ENCODE results near the gene SLC6A8.
"Not testable (repeated sequence)": the region's sequence is repeated elsewhere in the genome, so short reads cannot be mapped to it uniquely, and the experiment has no call there.

The SLC6A8 gene

GRCh38 chrX:153693216-153694086, 5.7 kb downstream of the SLC6A8 start:
- no peak overlapping the region for H3K4me3 ChIP-seq (ENCODE audit: low read length)
- no peak for DNase-seq (ENCODE audit: low read depth)
- TF ChIP-seq, protein P1, sequence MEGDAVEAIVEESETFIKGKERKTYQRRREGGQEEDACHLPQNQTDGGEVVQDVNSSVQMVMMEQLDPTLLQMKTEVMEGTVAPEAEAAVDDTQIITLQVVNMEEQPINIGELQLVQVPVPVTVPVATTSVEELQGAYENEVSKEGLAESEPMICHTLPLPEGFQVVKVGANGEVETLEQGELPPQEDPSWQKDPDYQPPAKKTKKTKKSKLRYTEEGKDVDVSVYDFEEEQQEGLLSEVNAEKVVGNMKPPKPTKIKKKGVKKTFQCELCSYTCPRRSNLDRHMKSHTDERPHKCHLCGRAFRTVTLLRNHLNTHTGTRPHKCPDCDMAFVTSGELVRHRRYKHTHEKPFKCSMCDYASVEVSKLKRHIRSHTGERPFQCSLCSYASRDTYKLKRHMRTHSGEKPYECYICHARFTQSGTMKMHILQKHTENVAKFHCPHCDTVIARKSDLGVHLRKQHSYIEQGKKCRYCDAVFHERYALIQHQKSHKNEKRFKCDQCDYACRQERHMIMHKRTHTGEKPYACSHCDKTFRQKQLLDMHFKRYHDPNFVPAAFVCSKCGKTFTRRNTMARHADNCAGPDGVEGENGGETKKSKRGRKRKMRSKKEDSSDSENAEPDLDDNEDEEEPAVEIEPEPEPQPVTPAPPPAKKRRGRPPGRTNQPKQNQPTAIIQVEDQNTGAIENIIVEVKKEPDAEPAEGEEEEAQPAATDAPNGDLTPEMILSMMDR (conservative IDR thresholded peaks at IDR 0.05; ENCODE audit: low read length) = no peak

- not testable (repeated sequence) for H3K4me3 ChIP-seq (ENCODE audit: low read length); DNase-seq (ENCODE audit: low read depth)
Measured at GRCh38 chrX:153694256-153694655, 6.5 kb downstream of the SLC6A8 start.

DNA sequence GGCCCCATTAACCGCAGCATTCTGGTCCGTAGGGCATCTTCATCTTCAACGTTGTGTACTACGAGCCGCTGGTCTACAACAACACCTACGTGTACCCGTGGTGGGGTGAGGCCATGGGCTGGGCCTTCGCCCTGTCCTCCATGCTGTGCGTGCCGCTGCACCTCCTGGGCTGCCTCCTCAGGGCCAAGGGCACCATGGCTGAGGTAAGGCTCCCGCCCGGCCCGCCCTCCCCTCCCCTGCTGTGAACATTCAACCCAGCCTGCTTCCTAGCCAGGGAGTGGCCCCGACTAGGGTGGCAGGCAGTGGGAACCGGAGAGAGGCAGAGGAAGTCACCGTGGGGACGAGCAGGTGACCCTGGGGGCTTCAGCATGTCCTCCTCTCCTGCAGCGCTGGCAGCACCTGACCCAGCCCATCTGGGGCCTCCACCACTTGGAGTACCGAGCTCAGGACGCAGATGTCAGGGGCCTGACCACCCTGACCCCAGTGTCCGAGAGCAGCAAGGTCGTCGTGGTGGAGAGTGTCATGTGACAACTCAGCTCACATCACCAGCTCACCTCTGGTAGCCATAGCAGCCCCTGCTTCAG, 7.1 kb downstream of the SLC6A8 start:
- DNase-seq (ENCODE audit: low read depth) = no peak
- TF ChIP-seq, protein P1 (conservative IDR thresholded peaks at IDR 0.05; ENCODE audit: low read length) = no peak
- no peak overlapping the region for H3K4me3 ChIP-seq (ENCODE audit: low read length)

- no peak for DNase-seq (ENCODE audit: low read depth)
- no peak overlapping the region for H3K4me3 ChIP-seq (ENCODE audit: low read length)
- TF ChIP-seq, protein P1 (conservative IDR thresholded peaks at IDR 0.05; ENCODE audit: low read length) = no peak
Measured at GRCh38 chrX:153696100-153696499, 8.4 kb downstream of the SLC6A8 start.

DNA sequence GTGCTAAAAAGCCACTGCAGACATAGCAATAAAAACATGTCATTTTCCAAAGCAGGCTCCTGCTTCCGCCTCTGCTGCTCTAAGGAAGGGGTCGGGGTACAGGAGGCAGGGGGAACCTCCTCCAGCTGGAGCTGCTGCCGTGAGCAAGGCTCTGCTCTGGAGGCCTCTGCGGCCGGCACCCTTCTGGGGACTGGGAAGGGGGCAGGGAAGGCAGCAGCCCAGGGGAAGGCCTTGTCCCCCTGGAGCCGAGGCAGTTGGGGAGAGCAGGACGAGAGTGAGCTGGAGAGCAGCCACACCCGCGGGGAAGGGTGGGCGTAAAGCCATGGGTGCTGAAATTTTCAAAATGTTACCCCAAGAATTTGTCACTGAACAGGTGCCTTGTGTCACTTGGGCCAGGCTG, 8.8 kb downstream of the SLC6A8 start:
- not testable (repeated sequence) for H3K4me3 ChIP-seq (ENCODE audit: low read length); DNase-seq (ENCODE audit: low read depth)

GRCh38 chrX:153696986-153697722, 9.4 kb downstream of the SLC6A8 start:
- not testable (repeated sequence) for DNase-seq (ENCODE audit: low read depth); H3K4me3 ChIP-seq (ENCODE audit: low read length)

DNA sequence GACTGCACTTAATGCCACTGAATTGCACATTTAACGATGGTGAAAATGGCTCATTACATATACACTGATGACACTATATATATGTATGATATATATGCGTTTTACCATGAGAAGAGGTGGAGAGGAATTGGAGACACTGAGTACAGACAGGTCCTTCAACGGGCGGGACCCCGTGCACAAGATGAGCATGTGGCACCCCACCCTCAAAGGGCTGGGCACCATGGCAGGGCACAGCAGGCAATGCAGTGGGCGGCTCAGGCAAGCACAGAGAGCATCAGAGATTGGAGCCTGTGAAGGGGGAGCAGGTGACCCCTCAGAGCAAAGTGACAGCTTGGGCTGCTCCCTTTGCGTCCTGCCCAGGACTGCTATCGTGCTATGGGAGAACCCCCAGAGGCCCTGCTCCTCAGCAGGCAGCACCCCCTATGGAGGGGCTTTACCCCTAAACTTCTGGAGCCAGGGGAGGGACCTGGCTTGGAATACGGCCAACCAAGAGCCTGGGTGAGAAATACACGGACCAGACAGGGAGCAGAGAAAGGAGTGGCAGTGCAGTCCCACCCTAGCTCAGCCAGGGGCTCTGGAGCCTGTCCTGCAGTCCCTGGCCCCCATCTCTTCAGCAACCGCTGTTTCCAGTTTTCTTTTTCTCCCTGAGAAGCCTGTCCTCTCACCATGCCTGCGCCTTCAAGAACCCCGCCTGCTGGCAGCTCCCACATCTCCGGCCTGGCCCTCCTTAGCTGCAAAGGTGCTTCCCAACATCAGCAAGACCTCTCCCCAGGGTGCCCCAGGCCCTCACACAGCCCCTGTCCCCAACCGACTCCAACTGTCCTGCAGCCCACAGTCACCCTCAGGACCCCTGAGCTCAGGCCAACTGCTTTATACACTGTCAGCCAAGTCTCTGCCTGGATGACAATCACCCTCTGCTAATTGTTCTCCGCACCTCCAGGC, 10.5 kb downstream of the SLC6A8 start:
- TF ChIP-seq, protein P1 (conservative IDR thresholded peaks at IDR 0.05; ENCODE audit: low read length) = no peak
- no peak overlapping the region for H3K4me3 ChIP-seq (ENCODE audit: low read length)
- DNase-seq (ENCODE audit: low read depth) = no peak

- not testable (repeated sequence) for DNase-seq (ENCODE audit: low read depth)
Measured at GRCh38 chrX:153699210-153699783, 11.6 kb downstream of the SLC6A8 start.

GRCh38 chrX:153699784-153700371, 12.2 kb downstream of the SLC6A8 start:
- DNase-seq (ENCODE audit: low read depth); H3K4me3 ChIP-seq (ENCODE audit: low read length): not testable (repeated sequence)

More at GRCh38 chrX:153699210-153699783, 11.6 kb downstream of the SLC6A8 start:
- not testable (repeated sequence) for H3K4me3 ChIP-seq (ENCODE audit: low read length)

All from AG10803 (cell line).